Stomach (tissue), 19 donors: ENCODE results near the gene GUCY2C. TPM values are rescaled to one million over a fixed set of nuclear protein-coding genes. Genes with fewer than 3 reads are reported as not detected.
"Not testable (repeated sequence)": the region's sequence is repeated elsewhere in the genome, so short reads cannot be mapped to it uniquely, and the experiment has no call there.

Source experiments
- DNase-seq, 2 donors: peaks; one replicate each; pipeline versions ENCODE4 v3.0.0 to v3.0.0-alpha.2; 2013 to 2019
- H3K27ac ChIP-seq, 5 donors: fragments of 200-600 bp in 4 of 5; sonication (generic) in 4 of 5; one replicate each; pipeline ENCODE4 v1.5.1; 2013 to 2019; ENCODE audit warnings: mild to moderate bottlenecking in 1 of 5, moderate library complexity in 1 of 5
- H3K27me3 ChIP-seq, 3 donors: fragments of 200-600 bp; sonication (generic); one replicate each; pipeline ENCODE4 v1.5.1; 2017 to 2019; ENCODE audit warnings: mixed run types in 1 of 3
- H3K36me3 ChIP-seq, 4 donors: fragments of 200-600 bp; sonication (generic); 1 replicate in 3 of 4; 2 replicates in 1 of 4; pipeline ENCODE4 v1.5.1; 2016 to 2019
- H3K4me1 ChIP-seq, 4 donors: fragments of 200-600 bp; sonication (generic); one replicate each; pipeline ENCODE4 v1.5.1; 2016 to 2019
- H3K4me3 ChIP-seq, 4 donors: fragments of 200-600 bp; sonication (generic) in 3 of 4; one replicate each; pipeline ENCODE4 v1.5.1; 2016 to 2019; ENCODE audit warnings: mild to moderate bottlenecking in 1 of 4
- H3K9me3 ChIP-seq, 4 donors: fragments of 200-600 bp; sonication (generic); one replicate each; pipeline ENCODE4 v1.5.1; 2016 to 2019
- EP300 ChIP-seq: sonication (generic); formaldehyde crosslinking; IDR thresholded peaks from one replicate; pipeline ENCODE4 v1.6.1; 2017; ENCODE audit warnings: antibody characterized with exemption
- POLR2A ChIP-seq, 4 donors: fragments of 450-650 bp; IDR thresholded peaks; one replicate each; pipeline ENCODE4 v1.6.1; 2016; ENCODE audit warnings: antibody characterized with exemption in 4 of 4, control low read depth in 2 of 4, mild to moderate bottlenecking in 1 of 4, moderate library complexity in 1 of 4
- POLR2AphosphoS5 ChIP-seq, 3 donors: sonication (generic); formaldehyde crosslinking; IDR thresholded peaks; one replicate each; pipeline ENCODE4 v1.6.1; 2016; ENCODE audit warnings: antibody characterized with exemption in 3 of 3
- WGBS, 5 donors: extraction: QIAGEN DNeasy Blood & Tissue Kit in 3 of 5; methylation state at CpG; one replicate each; pipeline versions ENCODE4 v1.1.5 to v1.1.7; 2013 to 2018; 5-methylcytosine and 5-hydroxymethylcytosine counted together
- intact Hi-C: fragments of 100-400 bp; cut with DNase I; formaldehyde crosslinking; loops from one replicate; pipeline ENCODE4 v1.15.1; 2023; ENCODE audit warnings: low total_unique reads
- long read RNA-seq, 10 donors: transcript quantifications; one replicate each; lab custom pipeline, GENCODE V29; 2026
- polyA plus RNA-seq, 3 donors: library from polyadenylated mRNA; stranded (reverse); fragments of 200-250 nt; gene quantifications; one replicate each; pipeline ENCODE4 v1.2.3, GENCODE V29; 2013
- total RNA-seq, 5 donors: library from RNA; depleted of rRNA; stranded (reverse); fragments of >200 nt; gene quantifications; one replicate each; pipeline versions ENCODE4 v1.1.0 to v1.2.3, GENCODE V29; 2014 to 2016
- TF ChIP-seq, protein P1 (sequence below), 7 experiments: fragments of 450-650 bp in 4 of 7; fragments of 200-600 bp in 3 of 7; sonication (generic) in 3 of 7; IDR thresholded peaks; one replicate each; pipeline ENCODE4 v1.5.1; 2016 to 2019; ENCODE audit warnings: antibody characterized with exemption in 7 of 7, control low read depth in 2 of 7, mild to moderate bottlenecking in 1 of 7
- donor health status: healthy with polysubstance abuse.
- donor health status: Bipolar disorder and iron deficiency.
- donor health status: healthy.

The GUCY2C gene
- total RNA-seq (10 to 100 TPM in 1 of 5 donors, 1 to 10 TPM in 1, not detected in 3; 2.6 to 31.0 TPM), polyA plus RNA-seq (under 1 TPM in 2 of 3 donors, not detected in 1; 0.05 to 0.31 TPM)
- long read RNA-seq, donor 1, result 0 reads
- long read RNA-seq, donor 2, result 0 reads
- long read RNA-seq, donor 3, result 0 reads
- long read RNA-seq, donor 4, result 0 reads
- long read RNA-seq, donor 5, result 0 reads
- long read RNA-seq, donor 6, result 0 reads
- long read RNA-seq, donor 7, partial matches to known transcripts, result 0 of 1 reads
- long read RNA-seq, donor 7, other reads (novel, unspliced or antisense), result 0 of 1 reads
- long read RNA-seq, donor 8, result 0 reads
- long read RNA-seq, donor 9, result 0 reads
- long read RNA-seq, donor 10, result 0 reads

DNA sequence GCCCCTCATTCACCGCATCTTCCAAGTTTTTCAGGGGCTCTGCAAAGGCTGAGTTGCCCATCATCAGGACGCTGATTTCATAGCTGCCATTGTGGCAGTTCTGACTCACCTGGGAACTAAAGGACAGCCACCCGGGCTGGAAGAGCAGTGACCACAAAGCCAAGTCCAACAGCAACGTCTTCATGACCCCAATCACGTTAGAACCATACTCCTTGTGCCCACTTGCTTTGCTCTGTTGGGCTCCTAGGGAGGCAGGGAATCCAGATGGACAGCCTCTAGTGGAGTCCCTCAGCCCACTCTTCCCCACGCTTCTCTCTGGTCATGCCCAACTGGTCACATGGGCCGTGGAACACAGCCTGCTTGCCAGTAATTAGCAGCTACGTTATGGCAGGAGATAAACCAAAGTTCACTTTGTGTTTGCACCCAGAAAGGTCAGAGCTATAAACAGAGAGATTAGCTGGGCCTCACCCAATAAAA, at the start of gene GUCY2C:
Gene GUCY2C, minus strand, starts transcription at position 335 of the 477 bp plus-strand sequence. Its CDS starts 151 bp downstream, at position 184.
- no peak within 1 kb of the TSS for H3K4me3 ChIP-seq
- H3K27ac ChIP-seq, result no peak within 1 kb of the TSS
- H3K36me3 ChIP-seq, result no peaks in the 10 kb centered on the region
- H3K9me3 ChIP-seq, result no peaks in the 10 kb centered on the region
- peak in 1 of 2 donors; percentile 29 for DNase-seq
- intact Hi-C loops, result no loop called here
- H3K4me1 ChIP-seq, result no peaks in the 10 kb centered on the region
- 60 to 76% (median 63%) methylated on average over 8 of the region's 8 CpGs for WGBS, 5 donors
- H3K27me3 ChIP-seq, result no peaks in the 10 kb centered on the region
- TF ChIP-seq POLR2AphosphoS5 (IDR thresholded peaks at IDR 0.05) (no peak), POLR2A (IDR thresholded peaks at IDR 0.05) (no peak), EP300 (no peak)
- TF ChIP-seq, protein P1, sequence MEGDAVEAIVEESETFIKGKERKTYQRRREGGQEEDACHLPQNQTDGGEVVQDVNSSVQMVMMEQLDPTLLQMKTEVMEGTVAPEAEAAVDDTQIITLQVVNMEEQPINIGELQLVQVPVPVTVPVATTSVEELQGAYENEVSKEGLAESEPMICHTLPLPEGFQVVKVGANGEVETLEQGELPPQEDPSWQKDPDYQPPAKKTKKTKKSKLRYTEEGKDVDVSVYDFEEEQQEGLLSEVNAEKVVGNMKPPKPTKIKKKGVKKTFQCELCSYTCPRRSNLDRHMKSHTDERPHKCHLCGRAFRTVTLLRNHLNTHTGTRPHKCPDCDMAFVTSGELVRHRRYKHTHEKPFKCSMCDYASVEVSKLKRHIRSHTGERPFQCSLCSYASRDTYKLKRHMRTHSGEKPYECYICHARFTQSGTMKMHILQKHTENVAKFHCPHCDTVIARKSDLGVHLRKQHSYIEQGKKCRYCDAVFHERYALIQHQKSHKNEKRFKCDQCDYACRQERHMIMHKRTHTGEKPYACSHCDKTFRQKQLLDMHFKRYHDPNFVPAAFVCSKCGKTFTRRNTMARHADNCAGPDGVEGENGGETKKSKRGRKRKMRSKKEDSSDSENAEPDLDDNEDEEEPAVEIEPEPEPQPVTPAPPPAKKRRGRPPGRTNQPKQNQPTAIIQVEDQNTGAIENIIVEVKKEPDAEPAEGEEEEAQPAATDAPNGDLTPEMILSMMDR (IDR thresholded peaks at IDR 0.05), result no peak

DNA sequence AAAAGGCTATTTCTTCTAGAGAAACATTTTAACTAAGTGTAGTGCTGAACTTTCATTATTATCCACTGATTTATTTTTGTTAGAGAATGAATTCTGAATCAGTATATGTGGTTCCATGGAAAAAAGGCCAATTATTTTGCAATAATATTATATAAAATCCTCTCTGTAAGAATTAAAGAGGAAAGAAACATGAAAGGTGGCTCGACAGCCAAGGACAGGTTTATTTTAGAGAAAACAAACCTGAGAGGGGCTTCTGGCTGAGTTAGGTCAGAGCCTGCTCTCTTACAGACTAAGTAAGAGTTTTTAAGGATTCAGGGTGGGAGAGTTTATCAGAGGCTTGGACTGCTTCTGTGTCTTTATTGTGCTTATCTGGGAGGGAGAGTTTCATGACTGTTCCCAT, 46.7 kb upstream of the GUCY2C start:
- Histone ChIP-seq H3K9me3 (peaks cover 0 to 15% (median 6%) of the 10 kb centered on the region in 4 donors), H3K27me3 (no peaks in the 10 kb centered on the region), H3K4me3 (no peak overlapping the region), H3K4me1 (no peaks in the 10 kb centered on the region), H3K27ac (no peak overlapping the region), H3K36me3 (peaks cover 0 to 8% (median 2%) of the 10 kb centered on the region in 4 donors)
- DNase-seq, result no peak
- 88 to 100% (median 98%) methylated on average over 1 of the region's 1 CpG for WGBS, 5 donors
- intact Hi-C loops, result no loop called here
- TF ChIP-seq EP300 (no peak), POLR2AphosphoS5 (IDR thresholded peaks at IDR 0.05) (no peak), POLR2A (IDR thresholded peaks at IDR 0.05) (no peak)
- TF ChIP-seq, protein P1 (IDR thresholded peaks at IDR 0.05), result no peak

DNA sequence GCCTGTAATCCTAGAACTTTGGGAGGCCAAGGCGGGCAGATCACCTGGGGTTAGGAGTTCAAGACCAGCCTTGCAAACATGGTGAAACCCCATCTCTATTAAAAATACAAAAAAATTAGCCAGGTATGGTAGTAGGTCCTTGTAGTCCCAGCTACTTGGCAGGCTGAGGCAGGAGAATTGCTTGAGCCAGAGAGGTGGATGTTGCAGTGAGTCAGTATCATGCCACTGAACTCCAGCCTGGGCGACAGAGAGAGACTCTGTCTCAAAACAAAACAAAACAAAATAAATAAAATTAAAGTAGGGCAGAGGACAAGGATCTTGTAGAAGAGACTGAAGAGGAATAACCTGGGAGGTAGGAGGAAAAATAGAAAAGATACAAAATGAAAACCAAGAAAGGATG, 45.5 kb upstream of the GUCY2C start:
- TF ChIP-seq EP300, result no peak
- no peak for DNase-seq

DNA sequence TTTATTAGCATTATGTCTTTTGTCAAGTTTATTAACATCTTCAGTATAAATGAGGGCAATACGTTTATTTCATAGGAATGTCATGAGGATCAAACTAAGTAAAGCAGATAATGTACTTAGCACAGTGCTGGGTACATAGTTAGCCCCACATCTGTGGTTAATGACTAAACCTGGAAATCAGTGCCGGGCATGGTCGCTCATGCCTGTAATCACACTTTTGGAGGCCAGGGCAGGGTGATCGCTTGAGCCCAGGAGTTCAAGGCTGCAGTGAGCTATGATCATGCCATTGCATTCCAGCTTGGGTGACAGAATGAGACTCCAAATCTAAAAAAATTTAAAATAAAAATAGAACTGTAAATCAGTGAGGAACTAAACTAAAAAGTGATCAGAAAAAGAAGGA, 44.8 kb upstream of the GUCY2C start:
- Histone ChIP-seq H3K27ac (no peak overlapping the region), H3K27me3 (no peaks in the 10 kb centered on the region), H3K4me1 (no peaks in the 10 kb centered on the region), H3K4me3 (no peak overlapping the region), H3K36me3 (peaks cover 0 to 8% (median 2%) of the 10 kb centered on the region in 4 donors), H3K9me3 (peaks cover 0 to 15% (median 6%) of the 10 kb centered on the region in 4 donors)
- no peak for TF ChIP-seq POLR2A (IDR thresholded peaks at IDR 0.05)
- TF ChIP-seq, protein P1 (IDR thresholded peaks at IDR 0.05), result no peak
- TF ChIP-seq POLR2AphosphoS5 (IDR thresholded peaks at IDR 0.05), result no peak
- no peak for TF ChIP-seq EP300
- WGBS, 5 donors, result 67 to 89% (median 83%) methylated on average over 4 of the region's 4 CpGs
- no peak for DNase-seq
- intact Hi-C loops, result no loop called here

More for the DNA sequence above, 45.5 kb upstream of the GUCY2C start:
- Histone ChIP-seq H3K27ac (no peak overlapping the region), H3K36me3 (peaks cover 0 to 8% (median 2%) of the 10 kb centered on the region in 4 donors), H3K4me1 (no peaks in the 10 kb centered on the region), H3K4me3 (no peak overlapping the region), H3K27me3 (no peaks in the 10 kb centered on the region), H3K9me3 (peaks cover 0 to 15% (median 6%) of the 10 kb centered on the region in 4 donors)
- intact Hi-C loops, result no loop called here
- WGBS, 5 donors, result 94 to 100% (median 98%) methylated on average over 2 of the region's 2 CpGs

DNA sequence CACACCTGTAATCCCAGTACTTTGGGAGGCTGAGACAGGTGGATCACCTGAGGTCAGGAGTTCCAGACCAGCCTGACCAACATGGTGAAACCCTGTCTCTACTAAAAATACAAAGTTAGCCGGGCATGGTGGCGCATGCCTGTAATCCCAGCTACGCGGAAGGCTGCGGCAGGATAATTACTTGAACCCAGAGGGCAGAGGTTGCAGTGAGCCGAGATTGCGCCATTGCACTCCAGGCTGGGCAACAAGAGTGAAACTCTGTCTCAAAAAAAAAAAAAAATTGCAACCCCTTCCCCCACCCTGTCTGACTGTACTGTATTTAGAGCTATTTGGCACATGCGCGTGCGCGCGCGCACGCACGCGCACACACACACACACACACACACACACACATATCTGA, 40.0 kb upstream of the GUCY2C start:
- H3K36me3 ChIP-seq, H3K9me3 ChIP-seq, H3K4me3 ChIP-seq, DNase-seq, H3K27ac ChIP-seq, H3K27me3 ChIP-seq, intact Hi-C loops, H3K4me1 ChIP-seq: not testable (repeated sequence)
- 86 to 96% (median 92%) methylated on average over 16 of the region's 16 CpGs for WGBS, 5 donors
